ENCODE measurements around the gene BBS12.
"Not testable (repeated sequence)": the region's sequence is repeated elsewhere in the genome, so short reads cannot be mapped to it uniquely, and the experiment has no call there.

GRCh38 chr4:122786920-122787319 lies 54.4 kb downstream of the BBS12 start:
- not testable (repeated sequence) for TF ChIP-seq CTCF, POLR2A (IDR thresholded peaks at IDR 0.05)
